Left ventricle myocardium inferior (tissue), 1 donor: ENCODE measurements around the gene CNIH3. TPM values are rescaled to one million over a fixed set of nuclear protein-coding genes. Genes with fewer than 3 reads are reported as not detected.

Source experiments
- DNase-seq: peaks from one replicate; pipeline ENCODE4 v3.0.0-alpha.2; 2020
- H3K27ac ChIP-seq: fragments of 200-600 bp; replicated peaks from 2 replicates; pipeline ENCODE4 v1.8.0; 2021
- H3K27me3 ChIP-seq: fragments of 200-600 bp; 2 replicates; pipeline ENCODE4 v1.8.0; 2021; ENCODE audit warnings: low read depth
- H3K36me3 ChIP-seq: fragments of 200-600 bp; 2 replicates; pipeline ENCODE4 v1.8.0; 2021
- H3K4me1 ChIP-seq: fragments of 200-600 bp; 2 replicates; pipeline ENCODE4 v1.8.0; 2021
- H3K4me3 ChIP-seq: fragments of 200-600 bp; 2 replicates; pipeline ENCODE4 v1.8.0; 2021; ENCODE audit warnings: mild to moderate bottlenecking, moderate library complexity
- H3K9me3 ChIP-seq: fragments of 200-600 bp; replicated peaks from 2 replicates; pipeline ENCODE4 v1.8.0; 2021
- CTCF ChIP-seq: fragments of 200-600 bp; IDR thresholded peaks from 2 replicates; pipeline ENCODE4 v1.8.0; 2021; ENCODE audit warnings: antibody characterized with exemption, mild to moderate bottlenecking, borderline replicate concordance
- intact Hi-C: fragments of 100-400 bp; cut with micrococcal nuclease; formaldehyde crosslinking; loops from one replicate; pipeline ENCODE4 v1.11.0; 2022
- total RNA-seq: library from RNA; stranded (reverse); fragmentation: NEBNext Ultra II Directional; extraction: Animal tissue kit (Norgen Biotek cat#: 25700); gene quantifications from one replicate; pipeline ENCODE4 v1.2.1, GENCODE V29; 2021
- donor health status: DM: no; HTN: yes; CAD: no; lungs with severe emphysema.

Gene CNIH3
- total RNA-seq, 1 donor from 2014 or later: 1.1 TPM

GRCh38 chr1:224675590-224675989, 59.5 kb downstream of the CNIH3 start:
- Histone ChIP-seq H3K27ac (no peak overlapping the region), H3K4me3 (no peak overlapping the region), H3K27me3 (peaks cover 4% of the 10 kb centered on the region), H3K36me3 (no peaks in the 10 kb centered on the region), H3K4me1 (peaks cover 7% of the 10 kb centered on the region), H3K9me3 (no peaks in the 10 kb centered on the region)
- TF ChIP-seq CTCF: no peak
- intact Hi-C loops: no loop called here
- no peak for DNase-seq

GRCh38 chr1:224676551-224676950, 60.4 kb downstream of the CNIH3 start:
- DNase-seq: no peak
- Histone ChIP-seq H3K36me3 (no peaks in the 10 kb centered on the region), H3K4me3 (no peak overlapping the region), H3K4me1 (peaks cover 7% of the 10 kb centered on the region), H3K27me3 (peaks cover 4% of the 10 kb centered on the region), H3K9me3 (no peaks in the 10 kb centered on the region), H3K27ac (no peak overlapping the region)
- intact Hi-C loops: no loop called here
- no peak for TF ChIP-seq CTCF

GRCh38 chr1:224678168-224678567, 62.1 kb downstream of the CNIH3 start:
- no peaks in the 10 kb centered on the region for H3K9me3 ChIP-seq
- peaks cover 5% of the 10 kb centered on the region for H3K4me1 ChIP-seq
- no peak overlapping the region for H3K27ac ChIP-seq
- H3K27me3 ChIP-seq: peaks cover 4% of the 10 kb centered on the region
- intact Hi-C loops: no loop called here
- no peak overlapping the region for H3K4me3 ChIP-seq
- no peak for TF ChIP-seq CTCF
- no peaks in the 10 kb centered on the region for H3K36me3 ChIP-seq
- no peak for DNase-seq

- intact Hi-C loops: no loop called here
- Histone ChIP-seq H3K4me1 (no peaks in the 10 kb centered on the region), H3K27me3 (peaks cover 16% of the 10 kb centered on the region), H3K36me3 (no peaks in the 10 kb centered on the region), H3K9me3 (no peaks in the 10 kb centered on the region), H3K4me3 (no peak overlapping the region), H3K27ac (no peak overlapping the region)
- no peak for DNase-seq
- no peak for TF ChIP-seq CTCF
Measured at GRCh38 chr1:224679606-224680005, 63.5 kb downstream of the CNIH3 start.

- H3K9me3 ChIP-seq: no peaks in the 10 kb centered on the region
- H3K4me1 ChIP-seq: no peaks in the 10 kb centered on the region
- H3K4me3 ChIP-seq: no peak overlapping the region
- intact Hi-C loops: no loop called here
- no peaks in the 10 kb centered on the region for H3K36me3 ChIP-seq
- H3K27me3 ChIP-seq: peaks cover 28% of the 10 kb centered on the region
- no peak overlapping the region for H3K27ac ChIP-seq
- DNase-seq: no peak
- TF ChIP-seq CTCF: no peak
Measured at GRCh38 chr1:224681816-224682215, 65.7 kb downstream of the CNIH3 start.

- H3K36me3 ChIP-seq: no peaks in the 10 kb centered on the region
- no peak for DNase-seq
- intact Hi-C loops: no loop called here
- no peak overlapping the region for H3K4me3 ChIP-seq
- no peak for TF ChIP-seq CTCF
- H3K27me3 ChIP-seq: peaks cover 30% of the 10 kb centered on the region
- H3K27ac ChIP-seq: no peak overlapping the region
- peaks cover 6% of the 10 kb centered on the region for H3K9me3 ChIP-seq
- H3K4me1 ChIP-seq: no peaks in the 10 kb centered on the region
Measured at GRCh38 chr1:224683936-224684335, 67.8 kb downstream of the CNIH3 start.
